ENCODE results near the gene ADRA2C.

The ADRA2C gene

GRCh38 chr4:3766036-3766784 lies at the start of gene ADRA2C:
Gene ADRA2C, plus strand, starts transcription at chr4:3766385. Its CDS starts 222 bp downstream, at chr4:3766607.
- DNase-seq (ENCODE audit: low spot score), result no peak

GRCh38 chr4:3716631-3717235 lies 49.5 kb upstream of the ADRA2C start:
- no peak for DNase-seq (ENCODE audit: low spot score)

GRCh38 chr4:3717241-3717640 lies 48.9 kb upstream of the ADRA2C start:
- no peak for DNase-seq (ENCODE audit: low spot score)

- DNase-seq (ENCODE audit: low spot score), result no peak
These were observed 47.7 kb upstream of the ADRA2C start for GRCh38 chr4:3718462-3718861.

- DNase-seq (ENCODE audit: low spot score), result no peak
These were observed 47.0 kb upstream of the ADRA2C start for GRCh38 chr4:3719191-3719590.

- no peak for DNase-seq (ENCODE audit: low spot score)
These were observed 46.3 kb upstream of the ADRA2C start for GRCh38 chr4:3719836-3720235.

GRCh38 chr4:3720466-3720865 lies 45.7 kb upstream of the ADRA2C start:
- no peak for DNase-seq (ENCODE audit: low spot score)

- no peak for DNase-seq (ENCODE audit: low spot score)
These were observed 45.0 kb upstream of the ADRA2C start for GRCh38 chr4:3721186-3721585.

- peak; percentile 70 for DNase-seq (ENCODE audit: low spot score)
These were observed 44.6 kb upstream of the ADRA2C start for GRCh38 chr4:3721627-3722026.

- DNase-seq (ENCODE audit: low spot score), result no peak
These were observed 43.5 kb upstream of the ADRA2C start for GRCh38 chr4:3722446-3723231.

- DNase-seq (ENCODE audit: low spot score), result no peak
These were observed 42.9 kb upstream of the ADRA2C start for GRCh38 chr4:3723232-3723642.

- DNase-seq (ENCODE audit: low spot score), result no peak
These were observed 41.6 kb upstream of the ADRA2C start for GRCh38 chr4:3724319-3725231.

GRCh38 chr4:3725936-3726870 lies 40.0 kb upstream of the ADRA2C start:
- no peak for DNase-seq (ENCODE audit: low spot score)

- no peak for DNase-seq (ENCODE audit: low spot score)
These were observed 38.2 kb upstream of the ADRA2C start for GRCh38 chr4:3727847-3728469.

GRCh38 chr4:3729188-3729881 lies 36.9 kb upstream of the ADRA2C start:
- no peak for DNase-seq (ENCODE audit: low spot score)

GRCh38 chr4:3729882-3730226 lies 36.3 kb upstream of the ADRA2C start:
- DNase-seq (ENCODE audit: low spot score), result no peak

GRCh38 chr4:3730422-3731190 lies 35.6 kb upstream of the ADRA2C start:
- DNase-seq (ENCODE audit: low spot score), result no peak

GRCh38 chr4:3732076-3733028 lies 33.8 kb upstream of the ADRA2C start:
- DNase-seq (ENCODE audit: low spot score), result no peak

Measured in Ammon's horn (tissue), 1 donor.